Activated T-cell treated with anti-CD3 and anti-CD28 coated beads, Interleukin-2, amount 50 U/mL, for 24 hours (primary cell): ENCODE results near the gene SREK1.
"Not testable (repeated sequence)": the region's sequence is repeated elsewhere in the genome, so short reads cannot be mapped to it uniquely, and the experiment has no call there.

Experiments used
- DNase-seq: peaks from one replicate; pipeline ENCODE4 v3.0.0-alpha.2; 2020
- H3K27ac Mint-ChIP-seq: 2 replicates; pipeline ENCODE4 v1.8.0; 2020; ENCODE audit warnings: mild to moderate bottlenecking, mixed read lengths
- H3K27me3 Mint-ChIP-seq: 2 replicates; pipeline ENCODE4 v1.8.0; 2020; ENCODE audit warnings: mixed read lengths
- H3K36me3 Mint-ChIP-seq: 2 replicates; pipeline ENCODE4 v1.8.0; 2020; ENCODE audit warnings: low read depth, mixed read lengths
- H3K4me1 Mint-ChIP-seq: 2 replicates; pipeline ENCODE4 v1.8.0; 2020; ENCODE audit warnings: low read depth, mixed read lengths
- H3K4me3 Mint-ChIP-seq: 2 replicates; pipeline ENCODE4 v1.8.0; 2020; ENCODE audit warnings: mild to moderate bottlenecking, moderate library complexity, mixed read lengths
- H3K9me3 Mint-ChIP-seq: 2 replicates; pipeline ENCODE4 v1.8.0; 2020; ENCODE audit warnings: mixed read lengths

SREK1 gene

GRCh38 chr5:66222896-66223295, 78.8 kb downstream of the SREK1 start:
- not testable (repeated sequence) for H3K4me1 Mint-ChIP-seq, H3K4me3 Mint-ChIP-seq, H3K27me3 Mint-ChIP-seq, H3K36me3 Mint-ChIP-seq, H3K9me3 Mint-ChIP-seq, H3K27ac Mint-ChIP-seq, DNase-seq

- no peak for DNase-seq
- no peaks in the 10 kb centered on the region for H3K9me3 Mint-ChIP-seq
- no peaks in the 10 kb centered on the region for H3K4me1 Mint-ChIP-seq
- no peak overlapping the region for H3K4me3 Mint-ChIP-seq
- H3K36me3 Mint-ChIP-seq = no peaks in the 10 kb centered on the region
- H3K27ac Mint-ChIP-seq = no peak overlapping the region
- H3K27me3 Mint-ChIP-seq = no peaks in the 10 kb centered on the region
These were observed 79.5 kb downstream of the SREK1 start for GRCh38 chr5:66223637-66224036.

GRCh38 chr5:66224274-66224673, 80.2 kb downstream of the SREK1 start:
- H3K4me1 Mint-ChIP-seq = no peaks in the 10 kb centered on the region
- no peak for DNase-seq
- H3K4me3 Mint-ChIP-seq = no peak overlapping the region
- no peaks in the 10 kb centered on the region for H3K9me3 Mint-ChIP-seq
- no peak overlapping the region for H3K27ac Mint-ChIP-seq
- no peaks in the 10 kb centered on the region for H3K27me3 Mint-ChIP-seq
- no peaks in the 10 kb centered on the region for H3K36me3 Mint-ChIP-seq

- H3K9me3 Mint-ChIP-seq = no peaks in the 10 kb centered on the region
- no peak overlapping the region for H3K4me3 Mint-ChIP-seq
- no peak for DNase-seq
- no peaks in the 10 kb centered on the region for H3K36me3 Mint-ChIP-seq
- H3K27me3 Mint-ChIP-seq = no peaks in the 10 kb centered on the region
- no peak overlapping the region for H3K27ac Mint-ChIP-seq
- H3K4me1 Mint-ChIP-seq = no peaks in the 10 kb centered on the region
These were observed 80.9 kb downstream of the SREK1 start for GRCh38 chr5:66224773-66225553.

- Mint-ChIP-seq H3K4me1 (peaks cover 4% of the 10 kb centered on the region), H3K27ac (no peak overlapping the region), H3K36me3 (no peaks in the 10 kb centered on the region), H3K9me3 (no peaks in the 10 kb centered on the region), H3K27me3 (no peaks in the 10 kb centered on the region), H3K4me3 (no peak overlapping the region)
- DNase-seq = no peak
These were observed 86.5 kb downstream of the SREK1 start for GRCh38 chr5:66230551-66230950.

GRCh38 chr5:66231508-66231907, 87.4 kb downstream of the SREK1 start:
- Mint-ChIP-seq H3K4me1 (peaks cover 4% of the 10 kb centered on the region), H3K27ac (no peak overlapping the region), H3K4me3 (no peak overlapping the region), H3K27me3 (peaks cover 5% of the 10 kb centered on the region), H3K36me3 (no peaks in the 10 kb centered on the region), H3K9me3 (no peaks in the 10 kb centered on the region)
- DNase-seq = no peak

GRCh38 chr5:66232275-66232674, 88.2 kb downstream of the SREK1 start:
- Mint-ChIP-seq H3K27me3 (peaks cover 6% of the 10 kb centered on the region), H3K36me3 (no peaks in the 10 kb centered on the region), H3K9me3 (no peaks in the 10 kb centered on the region), H3K4me1 (peaks cover 4% of the 10 kb centered on the region), H3K4me3 (no peak overlapping the region), H3K27ac (no peak overlapping the region)
- no peak for DNase-seq

- DNase-seq = no peak
- Mint-ChIP-seq H3K36me3 (no peaks in the 10 kb centered on the region), H3K4me1 (peaks cover 4% of the 10 kb centered on the region), H3K27me3 (peaks cover 6% of the 10 kb centered on the region), H3K4me3 (no peak overlapping the region), H3K27ac (no peak overlapping the region), H3K9me3 (no peaks in the 10 kb centered on the region)
These were observed 88.8 kb downstream of the SREK1 start for GRCh38 chr5:66232706-66233445.
